Bronchial epithelial cell (primary cell): ENCODE measurements around the gene COL20A1. TPM values are rescaled to one million over a fixed set of nuclear protein-coding genes. Genes with fewer than 3 reads are reported as not detected.
A peak's percentile ranks its signal among the peaks of the same experiment; 100 is the strongest.

Experiments used
- DNase-seq: peaks from one replicate; pipeline ENCODE4 v3.0.0-alpha.2; 2010; ENCODE audit warnings: low read depth
- FAIRE-seq: peaks from 2 replicates; lab custom pipeline; 2011; peaks lifted over from hg19 to GRCh38; lab: Jason Lieb, UNC
- H3K27me3 ChIP-seq: 2 replicates; pipeline ENCODE4 v1.5.1; 2011; ENCODE audit warnings: low read length; ENCODE audit not compliant: control insufficient read depth, insufficient read depth
- H3K36me3 ChIP-seq: 2 replicates; pipeline ENCODE4 v1.5.1; 2011; ENCODE audit warnings: low read length; ENCODE audit not compliant: control insufficient read depth, insufficient read depth
- H3K4me3 ChIP-seq: 2 replicates; pipeline ENCODE4 v1.5.1; 2011; ENCODE audit warnings: mild to moderate bottlenecking, low read depth, low read length, control low read depth
- CTCF ChIP-seq: IDR thresholded peaks from 2 replicates; pipeline ENCODE4 v1.5.1; 2011; ENCODE audit warnings: mild to moderate bottlenecking, moderate library complexity, low read length, control low read depth, inconsistent platforms; ENCODE audit not compliant: insufficient read depth, severe bottlenecking
- total RNA-seq: library from RNA; depleted of rRNA; stranded (reverse); fragments of >200 nt; gene quantifications from 2 replicates; pipeline ENCODE4 v1.2.1, GENCODE V29; 2014

Gene COL20A1
- total RNA-seq, 1 donor from 2014 or later: not detected

DNA sequence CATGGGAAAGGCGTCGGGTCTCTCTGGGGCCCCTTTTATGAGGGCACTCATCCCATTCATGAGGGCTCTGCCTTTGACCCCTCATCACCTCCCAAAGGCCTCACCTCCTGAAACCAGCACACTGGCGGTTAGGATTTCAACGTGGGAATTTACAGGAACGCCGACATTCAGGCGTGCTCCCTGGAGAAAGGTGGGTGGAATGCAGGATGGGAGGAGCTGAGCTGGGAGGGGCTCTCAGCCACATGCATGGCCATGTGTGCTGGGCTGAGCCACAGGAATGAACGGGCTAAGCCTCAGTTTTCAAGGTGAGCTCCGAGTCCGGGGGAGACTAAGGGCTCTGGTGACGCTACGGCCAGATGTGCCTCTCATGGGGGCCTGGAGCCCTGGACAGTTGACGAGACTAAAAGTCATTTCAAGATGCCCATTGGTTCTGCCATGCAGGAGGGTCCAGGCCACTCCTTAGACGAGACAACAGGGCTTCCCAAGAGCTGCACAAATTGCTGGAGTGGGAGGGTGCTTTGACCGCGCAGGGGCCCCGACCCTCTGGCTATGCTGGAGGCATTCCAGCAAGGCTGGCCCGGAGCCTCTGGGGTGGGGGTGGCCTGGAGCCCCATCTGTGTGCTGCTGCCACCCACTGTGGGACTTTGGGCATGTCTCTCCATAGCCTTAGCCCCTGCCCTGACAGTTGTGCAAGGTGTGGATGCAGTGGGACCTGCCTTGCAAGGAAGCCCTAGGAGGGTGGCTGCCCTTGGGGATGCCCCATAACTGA lies 24.1 kb upstream of the COL20A1 start:
- peak; percentile 75 for FAIRE-seq

DNA sequence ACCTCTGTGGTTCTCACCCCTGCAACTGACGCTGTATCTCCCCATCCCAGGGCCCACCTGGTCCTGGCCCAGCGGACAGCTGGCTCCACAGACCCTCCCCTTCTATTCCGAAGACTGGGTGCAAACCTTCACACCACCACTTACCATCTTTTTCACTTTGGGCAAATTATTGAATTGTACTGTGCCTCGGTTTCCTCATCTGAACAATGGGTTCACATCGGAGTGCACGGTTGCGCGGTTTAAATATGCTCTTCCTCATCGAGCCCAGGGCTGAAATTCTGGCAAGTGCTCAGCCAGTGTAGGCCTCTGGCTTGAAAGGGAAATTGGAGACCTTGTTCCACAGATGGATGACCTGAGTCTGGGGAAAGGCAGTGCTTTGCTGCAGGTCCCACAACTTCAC lies 23.3 kb upstream of the COL20A1 start:
- DNase-seq: no peak
- peaks cover 1% of the 10 kb centered on the region for H3K27me3 ChIP-seq
- no peak overlapping the region for H3K4me3 ChIP-seq
- no peak for TF ChIP-seq CTCF
- no peak for FAIRE-seq
- H3K36me3 ChIP-seq: no peaks in the 10 kb centered on the region

More for the DNA sequence above, 24.1 kb upstream of the COL20A1 start:
- Histone ChIP-seq H3K27me3 (peaks cover 1% of the 10 kb centered on the region), H3K36me3 (no peaks in the 10 kb centered on the region), H3K4me3 (no peak overlapping the region)
- no peak for TF ChIP-seq CTCF
- DNase-seq: peak; percentile 50

DNA sequence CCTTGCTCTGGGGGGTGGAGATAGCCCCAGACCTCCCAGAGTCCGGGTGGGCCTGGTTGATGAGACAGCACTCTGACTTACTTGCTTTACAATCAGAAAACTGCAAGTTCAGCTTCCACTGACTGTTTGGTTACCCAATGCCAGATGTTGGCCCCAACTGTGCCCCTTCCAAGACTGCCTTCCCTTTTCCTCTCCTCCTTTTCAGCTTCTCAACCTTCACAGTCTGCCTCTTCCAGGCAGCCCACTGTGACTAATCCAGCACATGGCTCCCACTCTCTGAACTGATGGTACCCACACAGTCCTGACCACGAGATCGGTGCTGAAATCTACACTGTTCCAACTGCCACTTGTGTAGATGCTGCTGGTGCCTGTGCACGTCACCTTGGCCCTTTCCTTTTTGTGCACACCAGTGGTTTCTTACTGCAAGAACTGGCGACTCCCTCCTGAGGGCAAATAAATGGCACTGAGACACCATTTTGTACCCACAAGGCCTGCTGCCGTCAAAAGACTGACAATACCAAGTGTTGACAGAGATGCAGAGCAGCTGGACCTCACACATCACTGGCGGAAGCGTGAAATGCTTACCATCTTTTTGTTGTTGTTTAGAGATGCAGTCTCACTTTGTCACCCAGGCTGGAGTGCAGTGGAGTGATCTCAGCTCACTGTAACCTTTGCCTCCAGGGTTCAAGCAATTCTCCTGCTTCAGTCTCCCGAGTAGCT lies 22.2 kb upstream of the COL20A1 start:
- H3K27me3 ChIP-seq: peaks cover 1% of the 10 kb centered on the region
- peaks cover under 1% of the 10 kb centered on the region for H3K36me3 ChIP-seq
- no peak overlapping the region for H3K4me3 ChIP-seq
- DNase-seq (no peak), FAIRE-seq (no peak)
- no peak for TF ChIP-seq CTCF

- FAIRE-seq: no peak
- peak within 1 kb of the TSS; percentile 72 for H3K4me3 ChIP-seq
- no peak for TF ChIP-seq CTCF
- DNase-seq: peak; percentile 71
- H3K36me3 ChIP-seq: peaks cover 9% of the 10 kb centered on the region
- H3K27me3 ChIP-seq: peaks cover 1% of the 10 kb centered on the region
Measured at GRCh38 chr20:63272105-63273058, 20.6 kb upstream of the COL20A1 start, which contains the start of gene ARFGAP1. Gene ARFGAP1, plus strand, starts transcription at chr20:63272813. Its CDS starts 2,768 bp downstream, at chr20:63275581.

DNA sequence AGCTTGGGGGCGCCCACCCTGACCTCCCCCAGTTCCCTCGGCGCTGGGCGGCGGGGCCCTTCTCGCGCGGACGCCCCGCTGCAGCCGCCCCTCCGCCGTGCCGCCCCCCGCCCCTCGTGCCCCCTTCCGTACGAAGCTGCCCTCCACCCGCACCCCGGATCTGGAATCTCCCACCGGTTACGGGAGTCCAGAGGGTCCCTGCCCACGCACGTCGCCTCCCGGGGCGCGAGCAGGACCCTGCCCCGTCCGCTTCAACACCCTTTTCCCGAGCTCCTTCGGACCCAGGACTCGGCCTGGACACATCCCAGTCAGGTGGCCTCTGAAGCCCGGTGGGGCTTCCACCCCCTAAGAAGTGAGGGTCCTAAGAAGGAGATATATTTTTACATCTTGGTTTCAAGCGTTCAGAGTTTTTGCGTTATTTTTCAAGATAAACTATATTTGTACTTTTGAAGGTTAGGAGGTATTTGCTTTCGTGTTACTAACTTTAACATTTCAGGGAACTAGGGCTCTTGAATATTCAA lies 19.9 kb upstream of the COL20A1 start:
- DNase-seq (no peak), FAIRE-seq (no peak)
- H3K36me3 ChIP-seq: peaks cover 14% of the 10 kb centered on the region
- no peak for TF ChIP-seq CTCF
- no peaks in the 10 kb centered on the region for H3K27me3 ChIP-seq
- peak overlapping the region; percentile 72 for H3K4me3 ChIP-seq
